IPS DF 19.7 (cell line): ENCODE results near the gene IL36G.

Experiments used
- DNase-seq: peaks from one replicate; pipeline ENCODE4 v3.0.0-alpha.2; 2013; ENCODE audit warnings: low read depth, low spot score

The IL36G gene

DNA sequence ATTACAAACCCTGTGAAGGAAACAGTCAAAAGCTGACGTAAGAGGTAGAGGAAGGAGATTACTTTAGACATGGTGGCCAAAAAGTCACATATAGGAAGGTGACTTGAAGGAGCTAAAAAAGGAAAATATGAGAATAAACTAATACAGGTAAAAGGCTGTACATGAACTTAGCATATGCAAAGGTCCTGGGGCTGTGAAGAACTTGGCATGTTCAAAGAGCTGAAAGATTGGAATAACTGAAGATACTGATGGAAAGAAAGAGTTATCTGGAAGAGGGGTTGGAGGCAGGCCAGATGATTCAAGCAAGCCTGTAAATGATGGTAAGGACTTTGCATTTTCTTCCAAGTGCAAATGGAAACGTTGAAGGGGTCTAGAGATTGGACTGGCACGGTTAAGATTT is 40.7 kb downstream of the IL36G start:
- no peak for DNase-seq

DNA sequence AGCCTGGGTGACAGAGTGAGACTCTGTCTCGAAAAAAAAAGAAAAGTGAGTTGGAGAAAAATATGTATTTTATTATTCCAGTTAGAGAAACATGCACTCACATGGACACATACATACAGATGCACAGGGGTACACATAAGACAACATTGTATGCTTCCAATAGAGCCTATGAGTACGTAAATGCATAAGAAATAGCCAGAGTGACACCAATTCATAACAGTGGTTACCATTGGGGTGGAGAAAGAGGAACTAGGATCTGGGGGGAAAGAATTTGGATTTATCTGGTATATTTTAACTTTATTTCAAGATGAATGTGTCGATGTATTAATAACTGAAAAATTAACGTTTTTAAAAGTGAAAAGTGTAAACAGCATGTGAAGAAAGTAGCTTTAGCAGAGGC is 43.5 kb downstream of the IL36G start:
- DNase-seq: no peak

DNA sequence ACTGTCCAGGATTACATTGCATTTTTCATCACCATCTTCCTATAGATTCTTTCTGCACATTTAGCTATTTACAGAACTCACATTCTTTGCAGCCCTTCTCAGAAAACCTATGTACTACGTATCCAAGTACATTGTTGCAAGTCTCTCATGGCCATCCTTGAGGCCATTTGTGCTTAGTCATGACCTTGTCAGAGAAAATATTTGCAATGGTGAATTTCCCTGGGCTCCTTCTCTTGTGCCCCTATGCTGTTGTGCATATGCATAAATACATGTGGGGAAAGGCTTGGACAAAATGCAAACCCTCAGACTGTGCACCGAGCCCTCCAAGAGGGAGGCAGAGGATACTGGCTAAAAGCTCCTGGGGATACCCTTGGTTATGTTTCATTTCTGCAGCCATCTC is 47.0 kb downstream of the IL36G start:
- DNase-seq: no peak

DNA sequence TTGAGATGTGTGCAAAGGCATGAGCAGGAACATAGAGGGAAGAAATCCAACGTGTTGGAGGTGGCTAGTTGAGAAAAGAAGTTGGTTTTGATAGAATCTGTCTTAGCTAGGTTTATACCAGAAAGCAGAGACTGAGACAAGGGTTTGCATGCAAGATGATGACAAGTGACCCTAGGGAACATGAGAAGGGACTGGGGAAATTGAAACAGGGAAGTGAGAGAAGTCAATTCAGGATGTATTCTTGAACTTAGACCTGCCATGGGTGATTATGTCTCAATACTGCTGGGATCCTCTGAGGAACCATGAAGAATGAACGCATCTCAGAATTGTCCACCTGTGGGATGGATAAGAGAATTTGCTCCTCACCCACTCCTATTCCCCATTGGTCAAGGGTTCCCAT is 47.9 kb downstream of the IL36G start:
- no peak for DNase-seq

DNA sequence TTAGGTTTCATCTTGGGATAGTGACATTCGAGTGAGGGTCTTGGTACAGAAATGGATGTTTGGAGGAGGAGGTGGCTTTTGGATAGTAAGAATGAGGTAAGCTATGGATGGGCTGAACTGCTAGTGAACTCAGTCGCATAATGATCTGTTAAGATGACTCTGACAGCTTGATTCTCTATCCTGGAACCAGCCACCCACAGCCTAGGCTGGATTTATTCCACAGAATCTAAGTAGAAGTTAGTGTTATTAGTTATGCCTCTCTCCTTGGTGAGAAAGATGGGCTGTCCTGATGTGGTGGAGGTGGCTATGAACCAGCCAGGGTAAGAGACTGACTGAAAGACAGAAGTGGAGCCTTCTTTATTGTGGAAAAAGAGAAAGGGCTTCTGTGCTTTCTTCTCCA is 49.9 kb downstream of the IL36G start:
- DNase-seq: no peak

DNA sequence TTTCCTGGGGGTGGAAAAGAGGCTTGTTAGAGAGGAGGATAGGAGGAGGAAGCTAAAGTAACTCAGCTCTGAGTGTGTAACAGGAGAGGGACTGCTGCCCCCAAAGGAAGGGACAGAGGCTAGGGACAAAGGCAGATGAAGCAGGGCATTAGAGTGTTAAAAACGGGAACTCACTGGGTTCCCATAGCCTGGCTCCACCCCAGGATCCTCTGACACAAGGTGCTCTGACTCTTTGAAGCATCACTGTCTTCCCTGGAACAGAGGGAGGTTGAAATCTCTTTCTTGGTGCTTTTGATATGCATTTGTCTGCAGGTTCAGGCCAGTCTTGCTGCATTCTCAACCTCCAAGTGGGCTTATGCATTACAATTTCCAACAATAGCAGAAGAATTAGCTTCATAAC is 50.3 kb downstream of the IL36G start:
- DNase-seq: peak; percentile 3

DNA sequence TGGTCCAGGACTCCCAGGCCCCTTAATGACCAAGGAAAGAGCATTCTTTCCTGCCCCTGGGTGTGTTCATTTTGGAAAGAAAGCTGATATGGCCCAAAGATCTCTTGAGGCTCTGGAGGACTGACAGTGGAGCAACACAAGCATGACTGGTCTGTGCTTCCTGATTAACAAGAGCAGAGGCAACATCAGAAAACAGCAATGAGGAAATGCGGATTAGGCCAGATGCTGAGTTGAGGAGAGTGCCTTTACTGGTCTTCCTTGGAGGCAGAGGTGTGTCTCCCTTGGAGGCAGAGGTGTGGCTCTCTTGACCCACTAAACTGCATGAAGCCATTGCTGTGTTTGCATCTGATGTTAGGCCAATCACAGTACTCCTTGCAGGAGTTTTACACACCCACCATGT is 54.9 kb downstream of the IL36G start:
- DNase-seq: no peak

DNA sequence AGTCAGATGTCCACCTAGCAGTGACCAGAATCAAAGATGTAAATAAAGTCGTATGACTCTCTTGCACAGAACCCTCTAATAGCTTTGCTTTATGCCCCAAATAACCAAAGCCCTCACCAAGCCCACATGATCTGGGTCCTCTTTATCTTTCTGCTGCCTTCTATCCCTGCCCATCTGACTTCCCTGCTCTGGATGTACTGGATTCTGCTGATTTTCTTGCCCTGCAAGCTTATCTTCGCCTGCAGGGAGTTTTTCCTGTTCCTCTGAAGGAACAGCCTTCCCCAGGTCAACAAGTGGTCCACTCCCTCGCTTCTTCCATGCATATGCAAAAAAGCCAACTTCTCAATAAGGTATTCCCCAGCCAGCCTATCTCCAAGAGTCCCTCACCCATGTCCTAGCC is 56.2 kb downstream of the IL36G start:
- no peak for DNase-seq
